K562 (cell line): ENCODE data around the gene IFT22. TPM values are rescaled to one million over a fixed set of nuclear protein-coding genes. Genes with fewer than 3 reads are reported as not detected.

Source experiments
- BRD4 ChIP-seq: fragments of 200-600 bp; sonication (generic); IDR thresholded peaks from 2 replicates; pipeline ENCODE4 v1.6.1; 2017; ENCODE audit warnings: inconsistent platforms
- CBX5 ChIP-seq: IDR thresholded peaks from 2 replicates; pipeline ENCODE4 v1.6.1; 2014; ENCODE audit warnings: low read depth, borderline replicate concordance
- E2F8 ChIP-seq: fragments of 450-650 bp; IDR thresholded peaks from 2 replicates; pipeline ENCODE4 v1.7.1; 2018; ENCODE audit warnings: mild to moderate bottlenecking, low read depth; ENCODE audit not compliant: partially characterized antibody
- ERF ChIP-seq: fragments of 450-650 bp; formaldehyde crosslinking; IDR thresholded peaks from 2 replicates; pipeline ENCODE4 v1.4.0; 2020; ENCODE audit warnings: mild to moderate bottlenecking, mixed read lengths
- GABPB2 ChIP-seq: fragments of 250-450 bp; sonication (Bioruptor Pico); conservative IDR thresholded peaks from 2 replicates; pipeline ENCODE4 v1.5.1; 2021; ENCODE audit warnings: mild to moderate bottlenecking
- KDM1A ChIP-seq, 2 experiments: fragments of 450-650 bp; IDR thresholded peaks; 2 replicates each; pipeline ENCODE4 v1.6.1; 2016; ENCODE audit warnings: mild to moderate bottlenecking in 2 of 2
- MAFF ChIP-seq: IDR thresholded peaks from 2 replicates; pipeline ENCODE4 v1.6.1; 2012; ENCODE audit warnings: low read length, improper control_type of control experiment
- MCM7 ChIP-seq, 2 experiments: fragments of 450-650 bp; IDR thresholded peaks; 2 replicates each; pipeline ENCODE4 v1.6.1; 2016 to 2018
- NCOA4 ChIP-seq: fragments of 450-650 bp; IDR thresholded peaks from 2 replicates; pipeline ENCODE4 v1.6.1; 2018; ENCODE audit warnings: mild to moderate bottlenecking; ENCODE audit not compliant: partially characterized antibody
- NUFIP1 ChIP-seq: fragments of 450-650 bp; IDR thresholded peaks from 2 replicates; pipeline ENCODE4 v1.6.1; 2018; ENCODE audit not compliant: partially characterized antibody
- PHF21A ChIP-seq: fragments of 450-650 bp; IDR thresholded peaks from 2 replicates; pipeline ENCODE4 v1.6.1; 2017; ENCODE audit warnings: low read depth, borderline replicate concordance
- RBFOX2 ChIP-seq: fragments of 200-400 bp; formaldehyde crosslinking; IDR thresholded peaks from 2 replicates; pipeline ENCODE4 v1.6.1; 2017; ENCODE audit warnings: low read depth, mild to moderate bottlenecking, low read length, moderate library complexity
- TAF15 ChIP-seq: fragments of 200-400 bp; formaldehyde crosslinking; IDR thresholded peaks from 2 replicates; pipeline ENCODE4 v1.6.1; 2017; ENCODE audit warnings: mild to moderate bottlenecking, low read depth, low read length, moderate library complexity
- TRIM28 ChIP-seq: fragments of 450-650 bp; IDR thresholded peaks from 2 replicates; pipeline ENCODE4 v1.6.1; 2017
- U2AF2 ChIP-seq: fragments of 200-400 bp; formaldehyde crosslinking; optimal IDR thresholded peaks from 2 replicates; pipeline ENCODE3; 2017; ENCODE audit warnings: low read depth, mild to moderate bottlenecking, low read length
- ZKSCAN3 ChIP-seq: fragments of 250-450 bp; sonication (Bioruptor Pico); IDR thresholded peaks from 2 replicates; pipeline ENCODE4 v1.4.0; 2020
- ZNF143 ChIP-seq: sonication (generic); formaldehyde crosslinking; IDR thresholded peaks from 2 replicates; pipeline ENCODE4 v1.9.0; 2022; ENCODE audit warnings: mild to moderate bottlenecking, missing genetic modification reagents
- ZNF274 ChIP-seq: IDR thresholded peaks from 2 replicates; pipeline ENCODE4 v1.6.1; 2011; ENCODE audit warnings: low read depth, mild to moderate bottlenecking, low read length, moderate library complexity, borderline replicate concordance
- ZNF41 ChIP-seq: fragments of 250-450 bp; sonication (Bioruptor Pico); conservative IDR thresholded peaks from 2 replicates; pipeline ENCODE4 v1.4.0; 2020; ENCODE audit warnings: mild to moderate bottlenecking
- ZNF431 ChIP-seq: sonication (generic); formaldehyde crosslinking; IDR thresholded peaks from 2 replicates; pipeline ENCODE4 v1.8.0; 2022; ENCODE audit warnings: mild to moderate bottlenecking, missing genetic modification reagents
- ZNF644 ChIP-seq: fragments of 200-800 bp; sonication (Bioruptor generic); IDR thresholded peaks from 2 replicates; pipeline ENCODE4 v1.6.1; 2016; ENCODE audit warnings: low read depth, missing genetic modification characterization, missing compliant biosample characterization
- ZNF75A ChIP-seq: fragments of 450-650 bp; formaldehyde crosslinking; IDR thresholded peaks from 2 replicates; pipeline ENCODE4 v1.4.0; 2020; ENCODE audit warnings: mild to moderate bottlenecking
- polyA plus RNA-seq, 8 experiments: library from polyadenylated mRNA; depleted of rRNA in 4 of 8; stranded (reverse) in 5 of 8; unstranded in 3 of 8; fragments of >200 nt; fragmentation: Nextera tagmentation in 2 of 8; fragmentation: Illumina TruSeq in 1 of 8; extraction: Ambion mirVana in 2 of 8; extraction: Trizol in 1 of 8; gene quantifications; 2 replicates each; pipeline versions ENCODE4 v1.2.1 to v1.2.3, GENCODE V29; 2011 to 2014; ENCODE audit warnings: inconsistent platforms in 1 of 8, missing spikeins in 1 of 8
- total RNA-seq, 7 experiments: library from RNA; depleted of rRNA in 6 of 7; stranded (reverse); fragments of >200 nt in 6 of 7; fragmentation: Illumina TruSeq in 2 of 7; extraction: Trizol in 2 of 7; gene quantifications; 2 replicates each; pipeline versions ENCODE4 v1.2.1 to v1.2.3, GENCODE V29; 2011 to 2021; ENCODE audit warnings: low replicate concordance in 1 of 7
- TF ChIP-seq, protein P1 (sequence below), 2 experiments: fragments of 450-650 bp in 1 of 2; sonication (generic) in 1 of 2; formaldehyde crosslinking in 1 of 2; IDR thresholded peaks in 1 of 2; conservative IDR thresholded peaks in 1 of 2; 2 replicates each; pipeline versions ENCODE4 v1.6.1 to v1.8.1; 2016 to 2023; ENCODE audit warnings: mild to moderate bottlenecking in 2 of 2, moderate library complexity in 2 of 2, inconsistent platforms in 1 of 2, missing genetic modification reagents in 1 of 2
- TF ChIP-seq, protein P2 (sequence below): sonication (generic); formaldehyde crosslinking; IDR thresholded peaks from 2 replicates; pipeline ENCODE4 v1.8.0; 2022; ENCODE audit warnings: mild to moderate bottlenecking, low read depth, missing genetic modification reagents
- TF ChIP-seq, protein P3 (sequence below): IDR thresholded peaks from 2 replicates; pipeline ENCODE4 v1.6.1; 2011; ENCODE audit not compliant: insufficient read length; ENCODE audit errors: extremely low read depth

Gene IFT22
- total and polyA plus RNA-seq, 9 of the 15 experiments (the other 6 are each of a cell fraction or from before 2014, with no cell fraction given) = 6.3 to 18.2 (median 7.7) TPM

- TF ChIP-seq ZNF41 (CRISPR knock-in tag) (no peak), ZKSCAN3 (CRISPR knock-in tag) (no peak), TRIM28 (no peak), TAF15 (no peak), MAFF (no peak), U2AF2 (no peak), ERF (CRISPR knock-in tag) (no peak), CBX5 (no peak), ZNF431 (CRISPR knock-in tag) (no peak), NUFIP1 (no peak), RBFOX2 (no peak), ZNF75A (no peak), ZNF644 (tag) (no peak), NCOA4 (no peak), KDM1A (IDR thresholded peaks at IDR 0.05) (peak; percentile 99), GABPB2 (CRISPR knock-in tag) (no peak), ZNF143 (CRISPR knock-in tag) (no peak), ZNF274 (no peak), MCM7 (IDR thresholded peaks at IDR 0.05) (no peak), BRD4 (no peak), PHF21A (no peak), E2F8 (no peak)
- TF ChIP-seq, protein P1, sequence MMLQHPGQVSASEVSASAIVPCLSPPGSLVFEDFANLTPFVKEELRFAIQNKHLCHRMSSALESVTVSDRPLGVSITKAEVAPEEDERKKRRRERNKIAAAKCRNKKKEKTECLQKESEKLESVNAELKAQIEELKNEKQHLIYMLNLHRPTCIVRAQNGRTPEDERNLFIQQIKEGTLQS (IDR thresholded peaks at IDR 0.05) = peak; percentile 47
- TF ChIP-seq, protein P1 (CRISPR knock-in tag; conservative IDR thresholded peaks at IDR 0.05) = no peak
- TF ChIP-seq, protein P2, sequence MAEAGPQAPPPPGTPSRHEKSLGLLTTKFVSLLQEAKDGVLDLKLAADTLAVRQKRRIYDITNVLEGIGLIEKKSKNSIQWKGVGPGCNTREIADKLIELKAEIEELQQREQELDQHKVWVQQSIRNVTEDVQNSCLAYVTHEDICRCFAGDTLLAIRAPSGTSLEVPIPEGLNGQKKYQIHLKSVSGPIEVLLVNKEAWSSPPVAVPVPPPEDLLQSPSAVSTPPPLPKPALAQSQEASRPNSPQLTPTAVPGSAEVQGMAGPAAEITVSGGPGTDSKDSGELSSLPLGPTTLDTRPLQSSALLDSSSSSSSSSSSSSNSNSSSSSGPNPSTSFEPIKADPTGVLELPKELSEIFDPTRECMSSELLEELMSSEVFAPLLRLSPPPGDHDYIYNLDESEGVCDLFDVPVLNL = no peak
- TF ChIP-seq, protein P3, sequence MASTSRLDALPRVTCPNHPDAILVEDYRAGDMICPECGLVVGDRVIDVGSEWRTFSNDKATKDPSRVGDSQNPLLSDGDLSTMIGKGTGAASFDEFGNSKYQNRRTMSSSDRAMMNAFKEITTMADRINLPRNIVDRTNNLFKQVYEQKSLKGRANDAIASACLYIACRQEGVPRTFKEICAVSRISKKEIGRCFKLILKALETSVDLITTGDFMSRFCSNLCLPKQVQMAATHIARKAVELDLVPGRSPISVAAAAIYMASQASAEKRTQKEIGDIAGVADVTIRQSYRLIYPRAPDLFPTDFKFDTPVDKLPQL = no peak
Observed at GRCh38 chr7:101265622-101266516, 55.7 kb downstream of the IFT22 start (continued).
